Stimulated activated CD4-positive, alpha-beta T cell treated with anti-CD3 and anti-CD28 coated beads, Interleukin-2, amount 100 ng/mL, for 48 hours (primary cell): Measurements from ENCODE around the gene ACOX3.

ENCODE experiments used
- DNase-seq, 2 donors: peaks; one replicate each; pipeline ENCODE4 v3.0.0-alpha.2; 2020

ACOX3 gene

DNA sequence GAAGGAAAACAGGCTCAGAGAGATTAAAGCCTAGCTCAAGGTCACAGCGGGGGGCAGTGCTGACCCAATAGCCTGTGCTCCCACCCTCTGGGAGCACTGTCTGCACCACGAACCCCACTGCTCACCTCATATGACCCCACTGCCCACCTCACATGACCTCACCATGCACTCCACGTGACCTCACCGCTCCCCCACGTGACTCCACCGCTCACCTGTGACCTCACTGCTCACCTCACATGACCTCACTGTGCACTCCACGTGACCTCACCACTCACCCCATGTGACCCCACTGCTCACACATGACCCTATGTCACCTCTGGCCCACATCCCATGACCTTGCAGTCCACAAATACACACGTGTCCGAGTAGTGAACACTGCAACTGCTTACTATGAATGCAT lies 55.4 kb downstream of the ACOX3 start:
- no peak for DNase-seq

DNA sequence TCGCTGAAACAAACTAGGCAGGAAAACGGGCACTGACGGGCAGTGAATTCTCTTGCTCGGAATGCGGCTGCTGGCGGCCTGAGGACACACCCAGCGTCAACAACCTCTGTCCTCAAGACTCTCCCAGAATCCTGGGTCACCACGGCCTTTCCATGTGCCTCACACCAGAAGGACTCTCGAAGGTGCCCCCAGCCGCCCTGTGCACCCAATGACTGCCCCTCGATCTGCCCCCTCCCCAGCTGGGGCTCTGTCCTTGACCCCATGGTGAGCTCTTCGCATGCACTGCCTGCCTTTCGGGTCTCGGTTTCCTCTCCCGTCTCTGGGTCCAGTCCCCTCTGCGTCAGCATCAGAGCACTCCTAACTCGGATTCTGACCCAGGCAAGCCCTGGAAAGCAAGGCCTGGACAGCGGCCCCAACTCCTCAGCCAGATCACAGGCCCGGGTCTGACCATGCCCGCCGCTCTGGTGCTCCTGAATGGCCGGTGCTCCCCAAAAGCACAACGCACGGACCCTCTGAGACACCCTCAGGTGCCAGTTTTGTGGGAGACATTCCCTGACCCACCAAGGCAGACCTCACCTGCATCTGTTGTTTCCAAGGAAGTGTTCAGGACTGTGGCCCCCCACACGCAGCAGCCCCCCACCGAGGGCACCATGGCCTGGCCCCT lies 56.0 kb downstream of the ACOX3 start:
- no peak for DNase-seq

GRCh38 chr4:8383451-8384160 lies 56.9 kb downstream of the ACOX3 start:
- no peak for DNase-seq

- no peak for DNase-seq
These were observed 57.5 kb downstream of the ACOX3 start for GRCh38 chr4:8383016-8383415.

- DNase-seq, result no peak
These were observed 58.5 kb downstream of the ACOX3 start for GRCh38 chr4:8381814-8382581.

DNA sequence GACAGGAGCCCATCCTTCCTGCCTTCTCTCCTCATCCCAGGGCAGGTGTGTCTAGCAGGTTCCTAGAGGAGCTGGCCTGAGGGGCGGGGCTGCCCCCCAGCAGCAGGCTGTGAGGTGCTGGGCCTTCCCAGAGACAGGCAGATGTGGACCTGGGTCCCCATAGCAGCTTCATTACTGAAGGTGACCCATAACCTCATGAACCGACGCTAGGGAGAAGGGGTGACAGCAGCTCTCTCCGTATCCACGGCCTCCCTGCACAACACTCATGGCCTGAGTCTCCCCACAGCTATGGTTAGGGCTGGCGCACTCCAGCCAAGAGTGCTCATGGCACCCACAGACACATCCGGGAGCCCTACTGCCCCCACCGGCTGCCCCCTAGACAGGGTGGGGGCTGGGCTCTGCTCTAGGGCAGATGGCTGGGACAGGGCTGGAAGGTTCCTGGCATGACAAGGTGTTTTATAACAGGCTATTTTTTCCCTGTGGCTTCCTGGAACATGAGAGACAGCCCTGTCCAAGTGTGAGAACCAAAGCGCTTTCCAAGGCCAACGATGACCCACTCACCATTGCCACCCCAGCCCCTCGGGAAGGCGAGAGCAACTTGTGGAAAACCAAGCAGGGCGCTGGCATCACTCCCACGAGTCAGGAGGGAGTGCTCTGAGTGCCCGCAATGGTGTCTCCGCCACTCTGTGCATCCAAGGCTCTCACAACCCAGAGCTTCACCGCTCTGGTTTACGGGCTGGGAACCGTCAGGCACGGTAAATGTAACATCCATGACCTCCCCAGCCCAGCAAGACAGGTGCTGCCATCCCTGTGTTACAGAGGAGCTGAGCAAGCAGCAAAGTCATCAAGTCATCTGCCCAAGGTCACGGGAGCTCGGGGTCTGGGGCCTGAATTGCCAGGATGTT lies 59.8 kb downstream of the ACOX3 start:
- DNase-seq, result no peak

GRCh38 chr4:8379771-8380170 lies 60.8 kb downstream of the ACOX3 start:
- DNase-seq, result no peak

GRCh38 chr4:8379281-8379680 lies 61.2 kb downstream of the ACOX3 start:
- no peak for DNase-seq

GRCh38 chr4:8378776-8379175 lies 61.7 kb downstream of the ACOX3 start:
- DNase-seq, result no peak

GRCh38 chr4:8378101-8378724 lies 62.3 kb downstream of the ACOX3 start:
- no peak for DNase-seq

DNA sequence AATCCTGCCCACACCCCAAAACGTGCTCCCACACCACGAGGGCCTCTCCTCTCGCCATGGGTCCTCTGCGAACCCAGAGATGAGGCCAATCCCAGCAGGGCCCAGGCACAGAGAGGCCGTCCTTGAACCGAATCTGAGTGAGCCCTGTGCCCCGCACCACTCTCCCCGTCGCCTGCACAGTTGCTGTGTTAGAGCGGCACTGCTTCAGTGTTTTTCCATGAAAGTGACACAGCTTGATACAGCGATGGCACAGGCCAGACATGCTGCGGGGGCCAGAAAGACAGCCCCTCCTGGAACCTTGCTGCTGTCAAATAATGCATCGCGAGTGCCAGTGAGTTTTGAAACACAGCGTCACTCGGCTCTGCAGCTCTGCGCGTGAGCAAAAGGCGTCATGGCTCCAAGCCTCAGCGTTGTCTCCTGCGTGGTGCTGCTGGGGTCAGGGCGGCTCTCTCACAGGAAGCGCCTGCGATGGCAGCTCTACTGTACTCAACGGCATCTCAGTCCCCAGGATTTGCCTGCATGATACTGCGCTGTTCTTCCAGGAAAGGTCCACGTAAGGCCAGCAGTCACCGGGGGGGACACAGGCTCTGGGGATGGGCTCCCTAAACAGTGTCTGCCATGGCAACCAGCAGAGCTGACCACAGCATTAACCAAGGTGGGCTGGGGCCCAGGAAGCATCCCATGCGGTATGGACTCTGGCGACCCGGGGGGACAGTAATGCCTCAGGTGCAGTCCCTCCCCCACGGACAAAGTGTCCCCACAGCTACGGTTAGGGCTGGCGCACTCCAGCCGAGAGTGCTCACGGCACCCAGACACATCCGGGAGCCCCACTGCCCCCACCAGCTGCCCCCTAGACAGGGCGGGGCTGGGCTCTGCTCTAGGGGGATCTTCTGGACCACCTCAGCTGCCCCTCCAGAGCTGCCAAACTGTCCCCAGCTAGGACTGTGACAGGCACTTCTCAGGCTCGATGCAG lies 63.1 kb downstream of the ACOX3 start:
- DNase-seq, result no peak

DNA sequence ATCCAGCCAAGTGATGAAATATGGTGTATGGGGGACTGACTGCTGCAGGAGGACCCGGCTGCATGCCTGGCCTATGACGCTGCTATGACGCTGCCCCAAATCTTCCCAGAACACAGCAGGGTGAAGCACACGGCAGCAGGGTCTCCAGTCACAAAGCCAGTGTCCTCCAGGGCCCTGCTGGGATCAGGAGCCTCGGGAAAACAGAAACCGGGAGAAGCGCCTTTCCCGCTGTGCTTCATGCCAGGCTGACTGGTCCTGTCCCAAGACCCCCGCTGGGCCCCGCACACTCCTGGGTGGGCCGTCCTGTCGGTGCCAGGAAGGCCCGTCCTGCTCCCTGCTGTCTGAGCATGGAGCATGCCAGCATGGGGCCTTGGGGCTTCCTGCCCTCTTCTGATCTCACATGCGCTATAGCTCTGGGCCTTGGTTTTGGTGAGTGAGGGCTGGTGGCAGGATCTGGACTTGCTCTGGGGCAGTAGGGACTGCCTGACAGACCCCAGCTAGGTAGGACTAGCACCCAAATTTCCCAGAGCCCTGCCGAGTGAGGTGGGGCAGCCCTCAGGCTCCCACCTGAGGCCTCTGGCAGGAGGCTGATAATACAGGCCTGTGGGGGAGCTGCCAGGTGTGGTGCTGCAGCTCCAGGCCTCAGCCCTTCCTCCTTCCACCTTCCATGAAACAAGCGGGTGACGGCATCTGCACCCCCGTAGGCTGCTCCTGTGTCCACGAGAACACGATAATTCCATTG lies 64.0 kb downstream of the ACOX3 start:
- DNase-seq, result no peak

GRCh38 chr4:8374851-8375649 lies 65.5 kb downstream of the ACOX3 start:
- DNase-seq, result no peak

DNA sequence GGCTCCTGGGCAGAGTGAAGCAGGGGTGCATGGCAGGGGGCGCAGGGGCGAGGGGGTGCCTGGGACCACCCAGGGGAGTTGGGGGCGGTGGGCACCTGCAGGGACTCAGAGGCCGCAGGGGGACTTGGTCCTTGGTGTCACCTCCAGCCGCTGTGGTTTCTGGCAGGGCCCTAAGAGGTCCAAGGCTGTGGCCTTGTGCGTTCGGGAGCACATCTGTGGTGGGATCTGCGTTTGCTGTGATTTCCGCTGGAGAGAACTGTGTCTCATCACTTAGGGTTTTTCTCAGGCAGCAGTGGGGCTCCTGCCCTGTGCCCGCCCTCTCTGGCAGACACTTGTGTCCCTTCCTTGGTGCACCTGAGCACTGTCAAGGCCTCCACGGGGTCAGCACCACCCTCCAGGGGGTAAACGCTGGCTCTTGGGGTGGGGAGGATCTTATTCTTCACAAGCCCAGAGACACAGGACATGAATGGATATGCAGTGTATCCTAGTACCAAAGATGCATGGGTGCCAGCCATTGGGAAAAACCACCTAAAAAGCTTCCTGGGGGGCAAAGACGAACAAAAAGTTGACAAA lies 66.5 kb downstream of the ACOX3 start:
- no peak for DNase-seq

DNA sequence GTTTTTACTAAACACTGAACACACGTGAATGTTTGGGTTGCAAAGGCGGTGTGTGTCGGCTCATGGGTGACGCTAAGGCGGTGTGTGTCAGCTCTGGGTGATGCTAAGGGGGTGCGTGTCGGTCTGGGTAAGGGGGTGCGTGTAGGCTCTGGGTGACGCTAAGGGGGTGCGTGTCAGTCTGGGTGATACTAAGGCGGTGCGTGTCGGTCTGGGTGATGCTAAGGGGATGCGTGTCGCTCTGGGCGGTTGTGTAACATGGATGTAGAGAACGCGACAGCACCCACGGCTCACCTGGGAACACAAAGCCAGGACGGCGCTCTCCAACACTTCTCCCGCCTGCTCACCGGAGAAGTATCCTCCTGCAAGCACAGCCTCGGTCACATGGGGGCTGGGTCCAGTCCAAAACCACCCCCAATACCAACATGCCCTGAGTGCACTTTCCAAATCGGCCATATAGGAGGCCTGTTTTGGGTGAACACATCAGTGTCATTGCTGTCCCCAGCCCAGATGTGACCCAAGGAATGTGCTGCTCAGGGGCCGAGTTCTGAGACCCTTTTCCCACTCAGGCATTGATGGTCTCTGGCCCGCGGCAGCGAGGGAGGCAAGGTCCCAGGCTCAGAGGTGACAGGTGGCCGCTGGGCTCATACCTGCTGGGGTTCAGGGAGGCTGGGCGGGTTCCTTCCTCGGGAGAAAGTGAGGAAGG lies 67.1 kb downstream of the ACOX3 start:
- DNase-seq, result no peak

DNA sequence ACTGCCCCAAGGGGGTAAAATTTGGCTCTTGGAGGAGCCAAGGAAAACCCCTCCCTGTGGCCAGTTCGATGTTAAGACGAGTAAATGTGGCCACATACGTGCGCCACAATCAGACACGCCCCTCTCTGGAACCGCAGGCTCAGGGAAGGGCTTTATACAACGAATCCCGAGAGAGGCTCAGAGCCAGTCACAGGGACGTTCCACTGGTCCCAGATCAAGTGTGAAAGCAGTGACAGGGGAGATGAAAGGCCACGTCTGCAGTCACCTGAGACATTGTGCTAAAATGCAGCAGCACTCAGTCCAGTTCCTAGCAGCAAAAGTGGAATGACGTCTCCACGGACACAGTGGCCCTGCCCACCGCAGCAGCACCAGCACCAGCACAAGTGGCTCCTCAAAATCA lies 68.0 kb downstream of the ACOX3 start:
- DNase-seq, result no peak

- DNase-seq, result no peak
These were observed 68.9 kb downstream of the ACOX3 start for GRCh38 chr4:8371596-8371995.

DNA sequence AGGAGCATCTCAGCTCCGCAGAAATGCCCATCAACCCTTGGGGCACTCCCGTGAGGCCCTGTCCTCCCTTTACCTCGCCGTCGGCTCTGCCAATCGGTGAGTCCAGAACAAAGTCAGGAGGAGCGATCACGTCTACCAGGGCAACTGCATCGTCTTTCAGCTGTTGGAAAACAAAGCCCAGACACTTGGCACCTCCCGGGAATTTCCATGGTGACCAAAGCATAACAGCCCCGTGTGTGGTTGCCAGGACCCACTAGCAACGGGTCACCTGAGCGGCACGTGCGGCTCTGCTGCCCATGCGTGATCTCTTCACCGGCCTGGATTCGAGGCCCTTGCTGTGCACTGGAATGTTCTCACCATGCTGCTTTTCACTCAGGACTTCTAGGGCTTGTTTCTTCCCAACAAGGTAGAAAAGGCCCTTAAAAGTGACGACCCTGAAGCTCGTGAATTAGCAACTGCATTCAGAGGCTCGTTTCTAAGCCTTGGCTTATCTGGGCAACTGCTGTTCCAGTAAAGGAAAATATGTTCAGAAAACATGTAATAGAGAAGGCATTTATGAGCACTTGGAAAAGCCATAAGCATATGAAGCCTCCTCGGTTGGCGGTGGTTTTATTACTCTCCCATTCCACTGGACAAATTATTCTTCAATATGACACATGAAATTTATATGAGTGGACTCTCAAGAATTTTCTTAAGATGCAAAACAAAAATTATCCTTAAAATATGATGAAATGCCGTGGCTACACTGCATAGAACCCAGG lies 69.5 kb downstream of the ACOX3 start:
- no peak for DNase-seq
